RPMI7951 (cell line): ENCODE results near the gene TOP1. TPM values are rescaled to one million over a fixed set of nuclear protein-coding genes. Genes with fewer than 3 reads are reported as not detected.

ENCODE experiments used
- DNase-seq: peaks from one replicate; pipeline ENCODE4 v3.0.0-alpha.2; 2012; ENCODE audit warnings: low read depth
- total RNA-seq: library from RNA; depleted of rRNA; stranded (reverse); fragments of >200 nt; shearing (Covaris generic); gene quantifications from 2 replicates; pipeline ENCODE4 v1.2.3, GENCODE V29; 2014

Gene TOP1
- total RNA-seq, 1 experiment from 2014 or later = 18.5 TPM

- no peak for DNase-seq
These were observed 8.6 kb downstream of the TOP1 start for GRCh38 chr20:41037179-41037578.

DNA sequence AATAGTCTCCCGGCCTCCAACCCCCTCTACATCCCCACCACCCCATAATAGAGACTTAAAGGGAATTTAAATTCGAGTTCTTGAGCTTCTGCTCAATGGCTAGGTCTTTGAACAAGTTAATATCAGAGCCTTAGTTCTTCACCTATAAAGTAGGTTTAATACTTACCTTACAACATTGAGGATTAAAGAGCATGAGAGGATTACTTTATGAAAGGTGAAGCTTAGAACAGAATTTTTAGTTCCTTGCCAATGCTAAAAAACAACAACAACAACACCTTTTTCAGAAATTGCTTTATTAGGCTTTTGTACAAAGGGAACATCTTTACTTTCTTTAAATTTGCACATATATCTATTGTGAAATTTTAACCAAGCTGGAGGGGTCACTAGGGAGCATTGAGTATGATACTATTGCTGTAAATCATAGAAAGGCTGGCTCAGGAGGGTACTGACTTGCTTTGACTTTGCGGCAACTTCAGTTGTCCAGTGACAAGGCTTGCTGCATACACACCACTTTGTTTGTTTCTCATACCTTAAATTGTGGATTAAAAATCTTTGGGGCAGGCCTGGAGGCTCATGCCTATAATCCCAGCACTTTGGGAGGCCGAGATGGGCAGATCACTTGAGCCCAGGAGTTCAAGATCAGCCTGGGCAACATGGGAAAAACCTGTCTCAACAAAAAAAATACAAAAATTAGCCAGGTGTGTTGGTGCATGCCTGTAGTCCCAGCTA, 9.7 kb downstream of the TOP1 start:
- no peak for DNase-seq

- no peak for DNase-seq
These were observed 10.3 kb downstream of the TOP1 start for GRCh38 chr20:41038878-41039404.

DNA sequence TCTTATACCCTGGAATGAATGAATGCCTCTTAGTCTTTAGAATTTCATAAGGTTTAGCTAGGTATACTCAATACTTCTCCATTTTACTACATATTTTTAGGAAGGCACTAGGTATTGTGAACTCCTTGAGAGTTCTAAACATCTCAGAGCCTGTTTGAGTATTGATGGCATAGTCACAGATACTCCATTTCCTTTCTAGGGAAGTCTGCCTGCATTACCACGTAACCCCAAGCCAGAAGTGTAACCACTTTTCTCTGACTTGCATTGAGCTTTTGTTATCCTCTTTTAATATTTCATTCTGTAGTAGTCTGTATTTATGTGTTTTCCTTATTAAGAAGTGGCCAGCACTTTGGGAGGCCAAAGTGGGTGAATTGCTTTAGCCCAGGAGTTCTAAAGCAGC, 12.2 kb downstream of the TOP1 start:
- no peak for DNase-seq

GRCh38 chr20:41041693-41042092, 13.1 kb downstream of the TOP1 start:
- no peak for DNase-seq

GRCh38 chr20:41044409-41045062, 15.9 kb downstream of the TOP1 start:
- DNase-seq = no peak

GRCh38 chr20:41045671-41046070, 17.0 kb downstream of the TOP1 start:
- no peak for DNase-seq

DNA sequence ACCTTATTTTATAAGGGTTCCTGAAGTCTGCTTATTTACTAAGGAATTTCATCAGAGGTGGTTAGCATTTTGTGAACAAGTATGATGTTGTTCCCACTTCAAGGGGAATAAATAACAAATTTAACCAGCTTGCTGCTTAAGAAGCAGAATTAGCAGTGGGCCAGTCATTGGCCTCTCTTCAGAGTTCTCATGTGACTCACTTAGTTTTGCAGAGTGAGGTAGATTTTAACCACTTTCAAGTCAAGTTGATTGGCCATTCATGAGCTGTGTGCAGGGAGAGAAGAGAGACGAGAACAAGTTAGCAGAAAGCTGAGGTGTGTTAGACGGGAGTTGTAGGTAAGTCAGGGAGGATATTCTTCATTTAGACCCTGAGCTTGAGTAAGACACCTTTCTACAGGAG, 18.1 kb downstream of the TOP1 start:
- peak; percentile 29 for DNase-seq

DNA sequence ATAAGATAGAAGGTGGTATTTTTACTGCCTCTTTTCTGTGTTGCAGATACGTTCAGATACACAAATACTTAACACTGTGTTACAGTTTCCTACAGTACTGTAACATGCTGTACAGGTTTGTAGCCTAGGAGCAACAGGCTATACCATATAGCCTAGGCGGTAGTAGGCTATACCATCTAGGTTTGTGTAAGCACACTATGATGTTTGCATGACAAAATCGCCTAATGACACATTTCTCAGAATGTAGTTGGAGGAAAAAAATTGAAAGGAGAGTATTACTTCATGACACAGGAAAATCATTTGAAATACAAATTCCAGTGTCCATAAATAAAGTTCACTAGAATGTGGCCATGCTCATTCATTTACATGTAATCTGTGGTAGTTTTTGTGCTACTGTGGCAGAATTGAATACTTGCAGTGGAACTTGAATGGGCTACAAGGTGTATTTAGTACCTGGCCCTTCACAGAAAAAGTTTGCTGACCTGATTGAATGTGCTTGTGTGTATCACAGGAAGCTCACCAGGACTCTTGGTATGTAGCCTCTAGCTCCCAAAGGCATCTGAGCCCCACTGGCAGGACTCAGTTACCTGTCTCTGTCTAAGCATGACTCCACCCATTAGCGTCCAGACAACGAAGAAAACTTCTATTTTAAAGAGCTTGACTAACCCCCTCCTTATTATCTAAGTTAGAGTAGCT, 18.8 kb downstream of the TOP1 start:
- DNase-seq = no peak

DNA sequence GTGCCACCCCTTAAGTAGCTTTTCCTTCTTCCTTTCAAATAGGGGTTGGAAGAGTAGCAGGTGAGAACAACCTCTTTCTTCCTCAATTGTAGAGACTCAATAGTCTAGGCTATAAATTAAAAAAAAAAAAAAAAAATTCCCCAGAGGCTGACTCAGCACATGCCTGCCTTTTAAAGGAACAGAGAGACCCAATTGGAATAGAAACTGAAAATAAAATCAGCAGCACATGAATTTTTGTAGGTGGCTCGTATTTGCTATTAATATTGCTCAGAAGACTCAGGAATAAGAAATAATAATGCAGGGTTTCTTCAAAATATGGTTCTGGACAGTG, 19.3 kb downstream of the TOP1 start:
- peak; percentile 58 for DNase-seq

GRCh38 chr20:41048461-41049301, 20.1 kb downstream of the TOP1 start:
- peak; percentile 32 for DNase-seq

GRCh38 chr20:41049451-41049850, 20.8 kb downstream of the TOP1 start:
- no peak for DNase-seq

GRCh38 chr20:41050361-41051008, 21.9 kb downstream of the TOP1 start:
- peak; percentile 47 for DNase-seq

DNA sequence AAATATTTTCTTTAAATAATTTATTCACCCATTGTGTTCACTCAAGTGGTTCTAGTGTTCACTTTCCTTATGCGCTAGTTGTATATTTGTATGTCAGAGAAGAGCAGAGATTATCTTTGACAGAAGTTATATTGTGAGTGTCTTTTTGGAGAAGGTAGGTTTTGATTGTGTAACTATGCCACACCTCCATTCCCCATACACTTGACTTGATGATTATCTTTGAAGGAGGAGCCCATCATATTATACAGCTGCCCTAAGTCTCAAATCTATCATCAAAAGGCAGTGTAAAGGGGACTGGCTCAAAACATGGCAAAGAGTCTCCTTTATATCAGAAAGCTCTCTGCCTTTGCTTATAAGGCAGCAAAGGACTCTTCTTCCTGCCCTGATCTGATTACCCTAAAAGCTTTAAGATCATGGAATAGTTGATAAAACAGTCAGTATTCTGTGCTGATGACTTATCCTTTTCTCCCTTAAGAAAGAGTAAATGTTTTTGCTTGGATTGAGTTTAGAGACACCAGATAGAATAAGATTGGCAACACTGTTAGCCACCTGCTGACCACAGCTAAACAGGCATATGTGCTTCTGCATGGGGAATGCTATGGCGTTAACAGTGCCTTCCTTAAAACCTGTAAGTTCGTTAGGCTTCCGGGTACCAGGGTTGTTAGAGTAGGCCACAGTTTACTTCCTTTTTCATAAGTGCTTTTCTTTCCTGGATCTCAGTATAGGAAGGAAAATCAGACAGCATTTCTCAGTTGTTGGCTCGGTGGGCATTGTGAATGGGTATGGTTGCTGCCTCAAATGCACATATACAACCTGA, 22.6 kb downstream of the TOP1 start:
- DNase-seq = no peak

DNA sequence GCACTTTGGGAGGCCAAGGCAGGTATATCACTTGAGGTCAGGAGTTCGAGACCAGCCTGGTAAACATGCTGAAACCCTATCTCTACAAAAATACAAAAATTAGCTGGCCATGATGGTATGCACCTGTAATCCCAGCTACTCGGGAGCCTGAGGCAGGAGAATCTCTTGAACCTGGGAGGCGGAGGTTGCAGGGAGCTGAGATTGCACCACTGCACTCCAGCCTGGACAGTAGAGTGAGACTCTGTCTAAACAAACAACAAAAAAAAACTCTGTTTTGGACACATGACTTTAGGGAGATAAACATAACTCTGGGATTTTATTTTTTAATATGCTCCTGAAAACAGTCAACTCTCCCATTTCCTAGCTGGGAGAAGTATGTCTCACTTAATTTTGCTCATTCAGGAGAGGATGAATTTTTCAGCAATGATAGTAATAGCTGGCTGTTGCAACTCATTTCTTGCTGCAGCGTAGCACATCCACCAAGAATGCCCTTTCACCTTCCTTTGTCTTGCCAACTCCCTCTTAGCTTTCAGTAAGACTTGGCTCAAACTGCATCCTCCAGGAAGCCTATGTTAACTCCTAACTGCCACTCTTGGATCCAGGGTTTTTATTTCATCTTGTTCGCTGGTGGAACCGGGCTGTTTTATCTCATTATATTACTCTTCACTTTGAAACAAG, 24.3 kb downstream of the TOP1 start:
- DNase-seq = no peak

DNA sequence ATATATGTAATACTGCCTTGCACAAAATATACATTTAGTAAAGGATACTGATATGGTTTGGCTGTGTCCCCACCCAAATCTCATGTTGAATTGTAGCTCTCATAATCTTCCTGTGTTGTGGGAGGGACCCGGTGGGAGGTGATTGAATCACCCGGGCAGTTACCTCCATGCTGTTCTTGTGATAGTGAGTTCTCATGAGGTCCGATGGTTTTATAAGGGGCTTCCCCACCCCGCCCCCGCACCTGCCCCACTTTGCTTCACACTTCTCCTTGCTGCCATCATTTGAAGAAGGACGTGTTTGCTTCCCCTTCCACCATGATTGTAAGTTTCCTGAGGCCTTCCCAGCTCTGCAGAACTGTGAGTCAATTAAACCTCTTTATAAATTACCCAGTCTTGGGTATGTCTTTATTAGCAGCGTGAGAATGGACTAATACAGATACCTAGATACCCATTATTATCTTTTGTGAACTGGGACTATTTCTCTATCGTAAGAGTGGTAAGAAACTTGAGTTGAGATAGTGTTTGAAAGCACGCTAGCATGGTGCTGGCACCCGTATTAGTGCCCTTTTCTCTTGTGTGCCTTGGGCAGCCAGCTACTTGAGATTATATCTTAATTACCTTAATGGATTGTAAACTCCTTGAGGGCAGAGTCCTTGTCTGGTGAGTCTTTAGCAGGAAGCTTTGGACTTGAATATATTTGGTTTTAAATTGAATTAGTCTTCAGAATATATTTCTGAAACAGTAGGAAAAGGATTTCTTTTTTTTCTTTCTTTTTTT, 25.6 kb downstream of the TOP1 start:
- DNase-seq = no peak

DNA sequence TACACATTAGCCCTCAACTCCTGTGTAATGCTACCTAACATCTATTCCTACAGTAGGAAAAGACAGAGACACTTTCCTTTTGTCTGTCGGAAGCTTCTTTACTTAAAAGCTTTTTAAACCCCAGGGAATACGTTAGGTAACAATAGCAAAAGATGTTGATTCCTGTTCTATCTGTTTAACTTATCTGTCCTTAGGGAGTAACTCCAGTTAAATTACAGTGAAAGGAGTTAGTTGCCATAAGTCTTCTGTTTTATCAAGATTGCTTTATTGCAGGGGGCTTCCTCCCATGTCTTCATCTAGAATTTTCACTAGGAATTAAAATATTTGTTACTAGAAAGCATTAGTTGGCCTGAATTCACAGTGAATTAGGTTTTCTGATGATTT, 26.2 kb downstream of the TOP1 start:
- no peak for DNase-seq

DNA sequence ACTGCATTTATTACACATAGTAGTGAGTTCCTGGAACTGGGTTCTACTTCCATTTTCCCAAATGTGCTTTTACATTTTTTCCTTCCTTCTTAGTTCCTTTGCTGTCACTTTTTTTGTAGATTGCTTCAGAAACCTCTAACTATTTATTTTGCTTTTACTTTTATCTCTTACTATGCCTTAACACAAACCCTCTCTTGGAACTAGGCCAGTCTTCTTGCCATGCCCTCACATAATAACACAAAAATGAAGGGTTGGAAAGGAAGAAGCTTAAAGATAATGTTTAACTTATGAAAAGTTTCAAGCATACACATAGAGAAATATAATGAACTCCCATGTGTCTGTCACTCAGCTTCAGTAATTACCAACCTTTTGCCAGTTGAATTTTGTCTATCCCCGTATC, 27.1 kb downstream of the TOP1 start:
- DNase-seq = no peak

GRCh38 chr20:41057999-41058673, 29.5 kb downstream of the TOP1 start:
- DNase-seq = peak; percentile 97
